ENCODE results near the gene CDC42. TPM values are rescaled to one million over a fixed set of nuclear protein-coding genes. Genes with fewer than 3 reads are reported as not detected.

Gene CDC42
- total RNA-seq, 5 donors from 2014 or later (not counting 1 experiment from before 2014, with no cell fraction given), result 181 to 348 (median 192) TPM

DNA sequence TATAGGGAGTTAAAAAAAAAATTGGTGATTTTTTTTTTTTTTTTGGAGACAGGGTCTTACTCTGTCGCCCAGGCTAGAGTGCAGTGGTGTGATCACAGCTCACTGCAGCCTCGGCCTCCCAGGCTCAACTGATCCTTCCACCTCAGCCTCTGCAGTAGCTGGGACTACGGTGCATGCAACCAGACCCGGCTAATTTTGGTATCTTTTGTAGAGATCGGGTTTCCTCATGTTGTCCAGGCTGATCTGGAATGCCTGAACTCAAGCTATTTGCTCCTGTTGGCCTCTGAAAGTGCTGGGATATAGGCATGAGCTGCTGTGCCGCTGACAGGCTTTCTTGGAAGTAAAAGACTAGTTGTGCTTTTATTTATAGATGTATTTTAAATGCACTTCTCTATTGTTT, 3.0 kb downstream of the CDC42 start:
- WGBS (ENCODE audit: insufficient coverage), result 60% methylated on average over 2 of the region's 6 CpGs
- Mint-ChIP-seq H3K36me3 (peaks cover 30% of the 10 kb centered on the region), H3K4me1 (peaks cover 71 to 77% (median 74%) of the 10 kb centered on the region in 3 donors), H3K27me3 (no peaks in the 10 kb centered on the region), H3K4me3 (peak overlapping the region; percentile 55 to 94 (median 72)), H3K9me3 (no peaks in the 10 kb centered on the region), H3K27ac (peak overlapping the region; percentile 79 to 81)
- ATAC-seq (replicated peaks in 1 of 4) (no peak), DNase-seq (no peak)
- H3K27me3 ChIP-seq (replicated peaks in 1 of 2; ENCODE audit: control insufficient read depth in 2 of 2, extremely low read depth in 1 of 2, insufficient read depth in 2 of 2, low read length in 1 of 2), result no peaks in the 10 kb centered on the region
- H3K9me3 ChIP-seq, result no peaks in the 10 kb centered on the region
- H3K4me1 ChIP-seq (ENCODE audit: control insufficient read depth in 1 of 2, extremely low read depth in 1 of 2, insufficient read depth in 2 of 2, low read length in 2 of 2), result peaks cover 27 to 63% of the 10 kb centered on the region in 2 experiments
- peak overlapping the region; percentile 15 to 16 for H3K4me3 ChIP-seq (ENCODE audit: control insufficient read depth in 1 of 2, extremely low read depth in 1 of 2, low read length in 1 of 2)
- CTCF ChIA-PET, result interaction anchor here (0.9 to 3.8 kb wide), 4 partner anchors 19 to 31 kb away, joined by 3 to 35 read pairs (median 5); no protein-coding TSS in a partner anchor
- peaks cover 0 to 7% of the 10 kb centered on the region in 2 donors for H3K36me3 ChIP-seq (ENCODE audit: control insufficient read depth in 2 of 2, extremely low read depth in 1 of 2, insufficient read depth in 1 of 2, low read length in 1 of 2)
- peak overlapping the region; percentile 36 for H3K27ac ChIP-seq (ENCODE audit: low read length)
- POLR2A ChIA-PET, result interaction anchor here (0.5 to 4.0 kb wide), 7 partner anchors 11 to 763 kb away, joined by 3 to 84 read pairs (median 13); no protein-coding TSS in a partner anchor

DNA sequence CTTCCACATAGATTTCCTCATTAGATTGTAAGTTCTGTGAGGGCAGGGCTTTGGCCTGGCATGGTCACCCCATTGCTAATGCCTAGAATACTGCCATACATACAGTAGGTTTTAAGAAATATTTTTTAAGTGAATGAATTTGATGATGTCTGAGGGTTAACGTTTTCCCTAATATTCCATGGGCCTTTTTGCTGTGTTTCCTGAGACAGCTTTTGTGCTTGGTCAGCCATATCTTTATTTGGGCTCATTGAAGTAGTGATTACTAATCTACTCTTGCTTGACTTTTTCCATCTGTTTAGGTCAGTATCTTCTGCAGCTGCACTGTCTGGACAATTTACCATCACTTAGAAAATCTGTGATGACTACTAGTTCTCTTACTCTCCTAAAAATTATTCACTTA, 3.5 kb downstream of the CDC42 start:
- peak overlapping the region; percentile 67 to 79 for H3K27ac Mint-ChIP-seq
- H3K36me3 ChIP-seq (ENCODE audit: control insufficient read depth in 2 of 2, extremely low read depth in 1 of 2, insufficient read depth in 1 of 2, low read length in 1 of 2), result peaks cover 0 to 7% of the 10 kb centered on the region in 2 donors
- H3K36me3 Mint-ChIP-seq, result peaks cover 30% of the 10 kb centered on the region
- DNase-seq (no peak), ATAC-seq (replicated peaks in 1 of 4) (no peak)
- CTCF ChIA-PET, result no interaction called here
- H3K9me3 ChIP-seq, result no peaks in the 10 kb centered on the region
- POLR2A ChIA-PET, result interaction anchor here in 1 of 2 donors (0.7 to 2.0 kb wide), 2 partner anchors 10 to 20 kb away, joined by 3 to 19 read pairs; no protein-coding TSS in a partner anchor
- no peaks in the 10 kb centered on the region for H3K9me3 Mint-ChIP-seq
- no peak overlapping the region for H3K27ac ChIP-seq (ENCODE audit: low read length)
- peak overlapping the region; percentile 55 to 94 (median 72) for H3K4me3 Mint-ChIP-seq
- peaks cover 76 to 83% (median 80%) of the 10 kb centered on the region in 3 donors for H3K4me1 Mint-ChIP-seq
- H3K4me3 ChIP-seq (ENCODE audit: control insufficient read depth in 1 of 2, extremely low read depth in 1 of 2, low read length in 1 of 2), result peak overlapping the region in 1 of 2 donors; percentile 32
- H3K27me3 ChIP-seq (replicated peaks in 1 of 2; ENCODE audit: control insufficient read depth in 2 of 2, extremely low read depth in 1 of 2, insufficient read depth in 2 of 2, low read length in 1 of 2), result no peaks in the 10 kb centered on the region
- no CpG with 5 or more reads among the region's 1 CpG for WGBS (ENCODE audit: insufficient coverage)
- no peaks in the 10 kb centered on the region for H3K27me3 Mint-ChIP-seq
- peaks cover 31 to 66% of the 10 kb centered on the region in 2 experiments for H3K4me1 ChIP-seq (ENCODE audit: control insufficient read depth in 1 of 2, extremely low read depth in 1 of 2, insufficient read depth in 2 of 2, low read length in 2 of 2)

DNA sequence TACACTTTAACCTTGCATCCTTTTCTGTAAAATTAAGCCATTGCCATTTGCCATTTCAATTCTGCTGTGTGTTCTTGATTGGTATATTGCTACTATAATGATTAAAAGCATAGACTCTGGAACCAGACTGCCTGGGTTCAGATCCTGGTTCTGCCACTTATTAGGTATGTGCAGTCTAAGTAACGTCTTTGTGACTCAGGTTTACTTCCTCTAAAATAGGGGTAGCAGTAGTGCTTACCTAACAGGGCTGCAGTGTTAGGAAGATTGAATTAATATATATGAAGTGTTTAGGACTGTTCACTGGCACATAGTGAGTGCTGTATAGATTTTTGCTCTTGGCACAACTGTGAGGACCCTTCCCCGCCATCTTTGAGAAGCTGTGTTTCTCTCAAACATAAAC, 4.4 kb downstream of the CDC42 start:
- DNase-seq (no peak), ATAC-seq (replicated peaks in 1 of 4) (no peak)
- H3K4me3 ChIP-seq (ENCODE audit: control insufficient read depth in 1 of 2, extremely low read depth in 1 of 2, low read length in 1 of 2), result no peak overlapping the region
- H3K9me3 ChIP-seq, result no peaks in the 10 kb centered on the region
- Mint-ChIP-seq H3K4me1 (peaks cover 77 to 82% (median 78%) of the 10 kb centered on the region in 3 donors), H3K4me3 (peak overlapping the region; percentile 32 to 94 (median 42)), H3K36me3 (peaks cover 30% of the 10 kb centered on the region), H3K9me3 (no peaks in the 10 kb centered on the region), H3K27me3 (no peaks in the 10 kb centered on the region), H3K27ac (peak overlapping the region; percentile 11 to 65)
- peaks cover 33 to 68% of the 10 kb centered on the region in 2 experiments for H3K4me1 ChIP-seq (ENCODE audit: control insufficient read depth in 1 of 2, extremely low read depth in 1 of 2, insufficient read depth in 2 of 2, low read length in 2 of 2)
- no peaks in the 10 kb centered on the region for H3K27me3 ChIP-seq (replicated peaks in 1 of 2; ENCODE audit: control insufficient read depth in 2 of 2, extremely low read depth in 1 of 2, insufficient read depth in 2 of 2, low read length in 1 of 2)
- no CpG with 5 or more reads among the region's 2 CpGs for WGBS (ENCODE audit: insufficient coverage)
- POLR2A ChIA-PET, result interaction anchor here in 1 of 2 donors (0.7 to 1.2 kb wide), 3 partner anchors 11 to 36 kb away, joined by 3 to 4 read pairs (median 4); no protein-coding TSS in a partner anchor
- CTCF ChIA-PET, result no interaction called here
- H3K36me3 ChIP-seq (ENCODE audit: control insufficient read depth in 2 of 2, extremely low read depth in 1 of 2, insufficient read depth in 1 of 2, low read length in 1 of 2), result peaks cover 0 to 7% of the 10 kb centered on the region in 2 donors
- peak overlapping the region; percentile 11 for H3K27ac ChIP-seq (ENCODE audit: low read length)

DNA sequence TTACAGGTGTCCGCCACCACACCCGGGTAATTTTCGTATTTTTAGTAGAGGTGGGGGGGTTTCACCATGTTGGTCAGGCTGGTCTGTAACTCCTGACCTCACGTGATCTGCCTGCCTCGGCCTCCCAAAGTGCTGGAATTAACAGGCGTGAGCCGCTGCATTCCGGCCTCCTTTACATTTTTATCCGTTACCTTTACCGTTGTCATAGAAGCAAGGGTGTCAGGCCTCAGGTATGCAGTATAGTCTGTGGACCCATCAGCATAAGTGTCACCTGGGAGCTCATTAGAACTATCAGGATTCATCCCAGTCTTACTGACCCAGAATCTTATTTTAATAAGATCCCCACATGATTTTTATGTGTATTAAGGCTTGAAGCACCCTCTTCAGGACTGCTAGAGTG, 5.4 kb downstream of the CDC42 start:
- Histone ChIP-seq H3K9me3 (no peaks in the 10 kb centered on the region), H3K36me3 (ENCODE audit: control insufficient read depth in 2 of 2, extremely low read depth in 1 of 2, insufficient read depth in 1 of 2, low read length in 1 of 2) (peaks cover 0 to 7% of the 10 kb centered on the region in 2 donors), H3K27ac (ENCODE audit: low read length) (no peak overlapping the region), H3K4me3 (ENCODE audit: control insufficient read depth in 1 of 2, extremely low read depth in 1 of 2, low read length in 1 of 2) (no peak overlapping the region), H3K4me1 (ENCODE audit: control insufficient read depth in 1 of 2, extremely low read depth in 1 of 2, insufficient read depth in 2 of 2, low read length in 2 of 2) (peaks cover 41 to 69% of the 10 kb centered on the region in 2 experiments), H3K27me3 (replicated peaks in 1 of 2; ENCODE audit: control insufficient read depth in 2 of 2, extremely low read depth in 1 of 2, insufficient read depth in 2 of 2, low read length in 1 of 2) (no peaks in the 10 kb centered on the region)
- Mint-ChIP-seq H3K4me1 (peaks cover 82 to 85% (median 85%) of the 10 kb centered on the region in 3 donors), H3K27ac (peak overlapping the region; percentile 24 to 48), H3K36me3 (peaks cover 30% of the 10 kb centered on the region), H3K27me3 (no peaks in the 10 kb centered on the region), H3K9me3 (no peaks in the 10 kb centered on the region), H3K4me3 (peak overlapping the region; percentile 13 to 94 (median 45))
- no peak for DNase-seq
- CTCF ChIA-PET, result no interaction called here
- no peak for ATAC-seq (replicated peaks in 1 of 4)
- POLR2A ChIA-PET, result interaction anchor here in 1 of 2 donors (0.6 to 1.3 kb wide), 5 partner anchors 10 to 906 kb away, joined by 3 to 4 read pairs (median 3); no protein-coding TSS in a partner anchor
- WGBS (ENCODE audit: insufficient coverage), result 87% methylated on average over 7 of the region's 10 CpGs

DNA sequence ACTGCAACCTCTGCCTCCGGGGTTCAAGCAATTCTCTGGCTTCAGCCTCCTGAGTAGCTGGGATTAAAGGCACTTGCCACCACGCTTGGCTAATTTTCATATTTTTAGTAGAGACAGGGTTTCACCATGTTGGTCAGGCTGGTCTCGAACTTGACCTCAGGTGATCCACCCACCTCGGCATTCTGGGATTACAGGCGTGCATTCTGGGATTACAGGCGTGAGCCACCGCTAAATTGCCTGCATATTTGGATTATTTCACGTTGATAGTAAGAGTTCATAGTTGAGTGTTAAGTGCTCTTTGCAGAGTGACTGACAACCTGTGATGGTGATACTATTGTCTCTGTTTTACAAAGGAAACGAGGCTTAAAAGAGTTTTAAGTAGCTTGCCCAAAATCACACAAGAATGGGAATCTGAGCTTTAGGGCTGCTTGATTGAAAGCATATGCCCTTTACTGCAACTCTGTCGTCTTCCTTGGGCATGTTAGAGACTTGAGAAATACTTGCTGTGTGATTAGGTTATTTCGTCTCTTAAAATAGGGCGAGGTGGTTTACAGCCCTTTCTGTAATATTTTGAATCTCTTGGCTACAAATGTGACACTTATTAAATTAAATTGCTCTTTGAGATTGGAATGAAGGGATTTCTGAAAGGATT, 12.4 kb downstream of the CDC42 start:
- Mint-ChIP-seq H3K9me3 (no peaks in the 10 kb centered on the region), H3K27ac (peak overlapping the region in 1 of 2 donors; percentile 72), H3K4me1 (peaks cover 90 to 93% (median 91%) of the 10 kb centered on the region in 3 donors), H3K27me3 (no peaks in the 10 kb centered on the region), H3K36me3 (peaks cover 27% of the 10 kb centered on the region), H3K4me3 (peak overlapping the region in 2 of 3 donors; percentile 45 to 66)
- POLR2A ChIA-PET, result interaction anchor here in 1 of 2 donors (1.2 kb wide), 1 partner anchor 35 kb away, joined by 7 read pairs; no protein-coding TSS in a partner anchor
- 82% methylated on average over 8 of the region's 12 CpGs for whole genome bisulfite sequencing (ENCODE audit: insufficient coverage)
- Histone ChIP-seq H3K4me1 (ENCODE audit: control insufficient read depth in 1 of 2, extremely low read depth in 1 of 2, insufficient read depth in 2 of 2, low read length in 2 of 2) (peaks cover 48 to 77% of the 10 kb centered on the region in 2 experiments), H3K27me3 (replicated peaks in 1 of 2; ENCODE audit: control insufficient read depth in 2 of 2, extremely low read depth in 1 of 2, insufficient read depth in 2 of 2, low read length in 1 of 2) (no peaks in the 10 kb centered on the region), H3K27ac (ENCODE audit: low read length) (peak overlapping the region; percentile 6), H3K4me3 (ENCODE audit: control insufficient read depth in 1 of 2, extremely low read depth in 1 of 2, low read length in 1 of 2) (no peak overlapping the region), H3K36me3 (ENCODE audit: control insufficient read depth in 2 of 2, extremely low read depth in 1 of 2, insufficient read depth in 1 of 2, low read length in 1 of 2) (peaks cover 0 to 26% of the 10 kb centered on the region in 2 donors), H3K9me3 (no peaks in the 10 kb centered on the region)
- ATAC-seq (replicated peaks in 1 of 4) (no peak), DNase-seq (no peak)
- CTCF ChIA-PET, result no interaction called here

DNA sequence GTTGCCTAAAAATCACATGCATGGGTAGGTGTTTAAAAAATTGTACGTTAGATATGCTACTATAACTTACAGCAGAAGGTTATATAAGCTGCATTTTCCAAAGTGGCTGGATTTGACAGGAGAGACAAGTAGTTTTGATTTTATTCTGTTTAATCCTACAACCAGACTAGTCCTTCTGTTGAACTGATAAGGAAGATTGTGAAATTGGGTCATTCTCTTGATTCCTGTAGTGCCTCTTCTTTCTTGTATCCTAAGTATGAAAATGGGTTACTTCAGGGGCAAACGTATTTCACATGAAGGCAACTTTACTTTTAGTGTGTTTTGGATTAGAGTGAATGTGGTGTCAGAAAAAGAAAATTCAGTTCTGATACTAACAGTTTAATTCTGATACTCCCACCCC, 19.0 kb downstream of the CDC42 start:
- H3K27ac ChIP-seq (ENCODE audit: low read length), result no peak overlapping the region

More for the DNA sequence above, 19.0 kb downstream of the CDC42 start:
- Mint-ChIP-seq H3K4me1 (peaks cover 87 to 89% (median 88%) of the 10 kb centered on the region in 3 donors), H3K27ac (peak overlapping the region; percentile 27 to 58), H3K9me3 (peaks cover 0 to 2% (median 0%) of the 10 kb centered on the region in 3 donors), H3K27me3 (no peaks in the 10 kb centered on the region), H3K36me3 (peaks cover 43% of the 10 kb centered on the region), H3K4me3 (peak overlapping the region in 2 of 3 donors; percentile 43 to 62)
- no peaks in the 10 kb centered on the region for H3K9me3 ChIP-seq
- CTCF ChIA-PET, result interaction anchor here in 1 of 2 donors (1.0 kb wide), 1 partner anchor 1039 kb away, joined by 3 read pairs; no protein-coding TSS in a partner anchor
- H3K36me3 ChIP-seq (ENCODE audit: control insufficient read depth in 2 of 2, extremely low read depth in 1 of 2, insufficient read depth in 1 of 2, low read length in 1 of 2), result peaks cover 0 to 41% of the 10 kb centered on the region in 2 donors
- no peaks in the 10 kb centered on the region for H3K27me3 ChIP-seq (replicated peaks in 1 of 2; ENCODE audit: control insufficient read depth in 2 of 2, extremely low read depth in 1 of 2, insufficient read depth in 2 of 2, low read length in 1 of 2)
- no CpG with 5 or more reads among the region's 2 CpGs for WGBS (ENCODE audit: insufficient coverage)
- peaks cover 42 to 75% of the 10 kb centered on the region in 2 experiments for H3K4me1 ChIP-seq (ENCODE audit: control insufficient read depth in 1 of 2, extremely low read depth in 1 of 2, insufficient read depth in 2 of 2, low read length in 2 of 2)
- DNase-seq (no peak), ATAC-seq (replicated peaks in 1 of 4) (no peak)
- POLR2A ChIA-PET, result interaction anchor here (0.5 to 1.1 kb wide), 4 partner anchors 32 to 327 kb away, joined by 3 to 11 read pairs (median 5); no protein-coding TSS in a partner anchor
- no peak overlapping the region for H3K4me3 ChIP-seq (ENCODE audit: control insufficient read depth in 1 of 2, extremely low read depth in 1 of 2, low read length in 1 of 2)

Data from T-cell (primary cell).